AG10803 (cell line): Measurements from ENCODE around the gene DTNB.

Experiments used
- DNase-seq: peaks from one replicate; pipeline ENCODE4 v3.0.0; 2010; ENCODE audit warnings: low read depth
- H3K4me3 ChIP-seq: 2 replicates; pipeline ENCODE4 v1.5.1; 2011; ENCODE audit warnings: mild to moderate bottlenecking, low read length, control low read depth
- CTCF ChIP-seq: conservative IDR thresholded peaks from 2 replicates; pipeline ENCODE4 v1.5.1; 2011; ENCODE audit warnings: mild to moderate bottlenecking, low read length, control low read depth, inconsistent platforms

DTNB gene

GRCh38 chr2:25446122-25446521 is 227.3 kb downstream of the DTNB start:
- no peak overlapping the region for H3K4me3 ChIP-seq
- DNase-seq: no peak
- no peak for TF ChIP-seq CTCF

- TF ChIP-seq CTCF: no peak
- no peak for DNase-seq
- H3K4me3 ChIP-seq: no peak overlapping the region
Observed at GRCh38 chr2:25445464-25445863, 227.9 kb downstream of the DTNB start.

DNA sequence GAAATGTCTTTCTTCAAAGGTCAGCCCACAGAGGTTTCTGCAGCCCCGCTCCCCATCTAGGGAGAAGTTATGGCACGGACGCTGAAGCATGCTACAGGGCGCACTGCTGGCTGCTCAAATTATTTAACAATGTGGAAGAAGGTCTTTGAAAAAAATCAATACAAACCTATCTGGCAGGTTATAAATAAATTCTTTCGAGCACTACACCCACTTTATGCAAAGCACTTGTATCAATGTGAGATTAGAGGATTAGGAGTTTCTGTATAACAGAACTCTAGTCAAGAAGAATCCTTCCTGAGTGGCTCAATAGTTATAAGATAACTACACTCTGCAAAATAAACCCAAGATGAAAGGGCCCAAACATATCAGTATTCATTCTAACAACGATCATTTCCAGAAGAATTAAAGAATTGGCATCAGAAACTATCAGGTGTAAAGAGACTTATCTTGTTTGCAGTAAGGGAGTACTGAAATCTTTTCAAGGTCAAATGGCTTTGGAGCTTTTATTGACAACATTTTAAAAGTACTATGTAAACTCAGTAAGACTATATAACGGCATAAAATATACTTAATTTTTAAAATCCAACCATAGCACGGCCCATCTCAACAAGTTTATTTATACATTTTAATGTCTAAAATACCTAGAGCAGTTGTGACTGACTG is 228.6 kb downstream of the DTNB start:
- H3K4me3 ChIP-seq: no peak overlapping the region
- no peak for DNase-seq
- TF ChIP-seq CTCF: no peak

GRCh38 chr2:25443766-25444165 is 229.6 kb downstream of the DTNB start:
- TF ChIP-seq CTCF: no peak
- H3K4me3 ChIP-seq: no peak overlapping the region
- no peak for DNase-seq

DNA sequence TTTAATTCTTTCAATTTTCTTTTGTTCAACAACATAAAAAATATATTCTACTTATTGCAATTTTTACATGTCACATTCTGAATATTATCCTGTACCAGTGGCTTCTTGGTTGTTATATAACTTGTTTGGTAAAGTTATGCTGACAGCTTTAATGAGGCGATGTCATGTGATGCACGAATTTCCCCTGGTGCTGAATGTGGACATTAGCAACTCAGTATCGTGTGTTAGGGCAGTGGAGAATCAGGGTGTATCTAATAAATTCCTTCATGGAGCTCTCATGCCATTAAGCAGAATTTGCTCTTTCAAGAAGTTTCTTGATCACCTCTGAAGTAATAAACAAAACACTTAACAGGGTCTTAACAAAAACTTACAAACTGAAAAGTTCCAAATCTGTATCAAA is 232.0 kb downstream of the DTNB start:
- H3K4me3 ChIP-seq: no peak overlapping the region
- TF ChIP-seq CTCF: no peak
- no peak for DNase-seq

- TF ChIP-seq CTCF: no peak
- H3K4me3 ChIP-seq: no peak overlapping the region
- DNase-seq: no peak
Observed at GRCh38 chr2:25438793-25439192, 234.6 kb downstream of the DTNB start.

- no peak for DNase-seq
- no peak overlapping the region for H3K4me3 ChIP-seq
- TF ChIP-seq CTCF: no peak
Observed at GRCh38 chr2:25437881-25438662, 235.3 kb downstream of the DTNB start.
